HG02759 (cell line): ENCODE data around the gene SOCS6.
A peak's percentile ranks its signal among the peaks of the same experiment; 100 is the strongest.

ENCODE experiments used
- ATAC-seq: cut with Tn5 transposase; IDR thresholded peaks from one replicate; pipeline ENCODE4 v1.9.1; 2021; ENCODE audit warnings: mild to moderate bottlenecking, moderate library complexity; ENCODE audit not compliant: unreplicated experiment

The SOCS6 gene

DNA sequence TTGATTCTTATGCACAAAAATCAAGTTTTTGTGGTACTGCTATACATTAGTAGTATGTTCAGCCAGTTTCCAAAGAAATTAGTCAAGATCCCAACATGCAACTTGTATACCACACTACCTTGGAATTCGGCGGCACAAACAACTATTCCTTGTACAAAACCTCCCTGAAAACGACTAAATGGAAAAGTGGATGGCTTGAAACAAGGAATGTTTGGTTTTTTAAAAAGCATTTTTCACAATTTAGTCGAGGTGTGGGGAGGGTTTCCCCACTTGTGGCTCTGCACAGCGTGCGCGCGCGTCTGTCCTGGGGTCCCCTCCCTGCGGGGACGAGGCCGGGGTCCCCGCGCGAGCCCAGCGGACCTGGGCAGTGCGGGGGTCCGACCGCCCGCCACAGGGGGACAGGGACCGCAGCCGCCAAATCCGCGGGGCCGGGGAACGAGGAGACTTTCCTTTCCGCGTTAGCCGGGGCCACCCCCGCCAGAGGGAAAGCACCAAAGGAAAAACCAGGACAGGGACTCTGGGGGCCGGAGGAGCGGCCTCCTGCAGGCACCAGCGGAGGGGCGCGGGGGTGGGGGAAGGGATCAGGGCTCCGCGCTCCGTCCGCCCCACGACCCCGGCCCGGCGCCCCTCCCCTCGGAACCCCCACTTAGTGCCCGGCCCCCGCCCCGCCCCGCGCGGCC is 534 bp upstream of the SOCS6 start:
- peak; percentile 24 for ATAC-seq

DNA sequence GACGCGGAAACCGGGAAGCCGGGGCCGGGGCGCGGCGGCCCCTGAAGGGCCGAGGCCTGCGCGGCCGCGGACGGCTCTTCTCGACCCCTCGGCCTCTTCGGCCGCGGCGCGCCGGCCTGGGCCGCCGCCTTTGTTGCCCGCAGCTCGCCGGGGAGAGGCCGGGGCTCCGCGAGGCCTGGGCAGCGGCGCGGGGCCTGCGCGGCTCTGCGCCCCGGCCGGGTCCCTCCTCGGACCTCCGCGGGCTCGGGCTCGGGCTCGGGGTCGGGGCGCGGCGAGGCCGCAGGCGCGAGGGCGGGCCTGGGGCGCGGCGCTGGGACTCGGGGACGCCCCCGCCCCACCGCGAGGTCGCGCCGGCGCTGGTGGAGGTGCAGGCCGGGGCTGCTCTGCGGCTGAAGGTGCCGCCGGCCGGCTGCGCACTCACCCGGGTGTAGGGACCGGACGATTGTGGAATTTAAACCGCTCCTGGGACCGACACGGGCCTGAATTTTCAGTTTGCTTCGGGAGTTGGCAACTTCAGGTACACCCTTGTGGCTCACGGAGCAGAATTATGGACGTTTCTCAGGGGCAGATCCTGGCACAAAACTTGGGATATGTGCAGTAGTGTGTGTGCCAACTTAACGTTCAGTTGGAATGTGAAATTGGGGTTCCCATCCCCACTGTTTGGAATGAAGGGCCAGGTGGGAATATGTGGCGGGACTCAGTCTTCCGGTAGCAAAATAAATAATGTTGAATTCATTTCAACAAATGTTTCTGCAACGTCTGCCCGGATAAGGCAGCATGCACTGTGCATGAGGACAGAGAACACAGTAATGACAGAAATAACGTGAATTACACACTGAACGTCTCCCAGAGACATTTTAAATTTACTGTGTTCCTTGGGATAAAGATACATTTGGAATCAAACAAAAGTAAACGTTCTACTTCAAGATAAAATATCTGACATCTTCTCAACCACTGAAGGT is 787 bp downstream of the SOCS6 start:
- peak; percentile 65 for ATAC-seq

DNA sequence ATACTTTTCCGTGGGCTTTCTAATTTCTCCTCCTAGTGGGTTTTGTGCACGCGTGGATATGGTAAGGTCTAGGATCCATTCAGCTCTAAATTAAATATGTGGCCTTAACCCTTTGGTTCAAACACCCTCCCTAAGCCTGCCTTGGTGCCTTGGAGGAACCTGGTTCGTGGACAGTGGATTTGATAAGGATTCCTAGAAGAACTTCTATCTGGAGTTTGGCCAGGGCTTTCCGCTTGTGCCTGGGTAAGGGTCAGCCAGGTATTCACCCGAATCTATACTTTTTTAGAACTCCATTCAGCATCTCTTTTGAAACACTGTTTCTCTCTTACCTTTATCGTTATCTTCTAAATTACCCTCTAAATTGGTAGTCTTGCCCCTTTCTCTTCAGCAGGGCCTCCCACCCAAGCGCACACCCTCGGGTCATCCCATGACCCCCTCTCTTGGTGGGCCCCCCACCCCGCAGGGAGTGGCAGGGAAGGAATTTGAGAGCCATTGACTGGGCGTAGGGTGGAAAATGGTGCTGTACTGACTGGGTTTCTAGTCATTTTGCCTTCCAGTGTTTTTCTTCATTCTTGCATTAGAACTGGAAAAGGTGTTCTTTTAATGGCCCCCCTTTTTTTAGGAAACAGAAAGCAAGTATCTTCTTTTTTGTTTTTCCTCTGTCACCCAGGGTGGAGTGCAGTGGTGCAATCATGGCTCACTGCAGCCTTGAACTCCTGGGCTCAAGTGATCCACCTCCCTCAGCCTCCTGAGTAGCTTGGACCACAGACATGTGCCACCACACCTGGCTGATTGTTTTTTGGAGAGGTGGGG is 1.8 kb downstream of the SOCS6 start:
- no peak for ATAC-seq

DNA sequence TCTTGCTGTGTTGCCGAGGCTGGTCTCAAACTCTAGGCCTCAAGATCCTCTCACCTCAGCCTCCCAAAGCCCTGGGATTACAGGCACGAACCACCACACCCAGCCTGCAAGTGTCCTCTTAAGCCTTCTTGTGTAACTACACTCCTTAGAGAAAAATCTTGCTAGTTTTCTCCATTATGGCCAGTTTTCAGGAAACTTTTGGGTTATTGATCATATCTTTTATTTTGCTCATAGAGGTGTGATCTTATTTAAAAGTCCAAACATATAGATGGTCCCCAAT is 2.4 kb downstream of the SOCS6 start:
- no peak for ATAC-seq

DNA sequence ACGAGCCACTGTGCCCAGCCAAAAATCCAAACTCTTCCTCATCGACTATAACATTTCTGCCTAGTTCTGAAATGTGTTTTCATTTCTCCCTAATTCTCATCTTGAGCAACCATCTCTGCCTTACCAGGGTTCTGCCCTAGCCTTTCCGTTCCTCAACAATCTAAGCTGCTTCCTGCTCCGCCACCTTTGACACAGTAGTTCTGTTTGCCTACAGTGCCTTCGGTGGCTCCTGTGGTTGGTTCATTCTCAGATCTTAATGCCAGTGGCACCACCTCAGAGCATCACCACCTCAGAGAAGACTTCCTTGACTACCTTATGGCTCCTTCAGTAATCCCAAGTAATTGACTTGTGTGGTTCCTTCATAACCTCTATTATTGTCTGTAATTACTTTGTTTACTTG is 3.8 kb downstream of the SOCS6 start:
- no peak for ATAC-seq

DNA sequence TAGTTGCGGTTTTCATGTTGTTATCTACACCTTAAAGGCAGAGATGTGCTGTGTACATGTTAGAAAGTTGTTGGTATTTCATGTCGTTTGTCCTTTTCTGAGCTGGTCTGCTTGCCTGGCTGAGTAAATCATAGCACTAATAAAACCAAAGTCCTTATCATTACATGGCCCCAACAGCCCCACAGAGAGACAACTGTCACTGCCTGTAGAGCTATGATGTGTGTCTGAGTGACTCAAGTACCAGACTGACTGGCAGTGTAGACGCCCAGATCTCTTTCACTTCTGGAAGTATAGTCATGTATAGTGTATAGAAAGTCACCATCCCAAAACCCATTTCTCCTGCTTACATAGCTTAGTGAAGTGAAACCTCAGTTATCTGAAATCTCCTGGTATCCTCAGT is 4.3 kb downstream of the SOCS6 start:
- ATAC-seq: no peak

DNA sequence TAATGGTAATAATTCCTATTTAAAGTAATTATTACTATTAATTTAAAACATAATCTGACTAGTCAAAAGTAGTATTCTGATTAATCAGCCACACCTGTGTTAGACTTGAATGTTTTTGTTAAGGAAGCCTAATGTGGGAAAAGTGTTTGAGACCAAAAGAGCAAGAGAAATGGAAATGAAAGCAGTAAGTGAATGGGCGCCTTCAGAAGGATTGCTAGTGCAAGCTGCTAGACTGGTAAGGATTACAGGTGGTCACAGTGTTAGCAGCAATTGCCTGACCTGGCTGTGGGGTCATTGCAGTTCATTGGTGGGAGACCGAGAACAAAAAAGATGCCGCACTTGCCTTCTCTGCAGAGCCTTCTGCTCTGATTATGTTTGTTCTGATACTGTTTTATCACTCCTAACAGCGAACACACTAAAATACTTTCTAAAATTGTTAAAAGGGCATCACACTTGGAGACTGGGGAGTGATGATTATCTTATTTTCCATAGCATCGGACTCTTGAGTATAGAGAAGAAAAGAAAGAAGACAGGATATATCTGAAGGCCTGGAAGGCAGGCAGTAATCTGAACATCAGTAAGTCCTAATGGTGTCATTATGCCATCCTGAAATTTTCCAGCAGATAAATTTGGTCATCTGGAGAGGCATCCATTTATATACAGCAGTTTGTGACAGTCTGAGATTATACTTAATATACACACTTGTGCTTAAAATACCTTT is 5.8 kb downstream of the SOCS6 start:
- ATAC-seq: no peak

DNA sequence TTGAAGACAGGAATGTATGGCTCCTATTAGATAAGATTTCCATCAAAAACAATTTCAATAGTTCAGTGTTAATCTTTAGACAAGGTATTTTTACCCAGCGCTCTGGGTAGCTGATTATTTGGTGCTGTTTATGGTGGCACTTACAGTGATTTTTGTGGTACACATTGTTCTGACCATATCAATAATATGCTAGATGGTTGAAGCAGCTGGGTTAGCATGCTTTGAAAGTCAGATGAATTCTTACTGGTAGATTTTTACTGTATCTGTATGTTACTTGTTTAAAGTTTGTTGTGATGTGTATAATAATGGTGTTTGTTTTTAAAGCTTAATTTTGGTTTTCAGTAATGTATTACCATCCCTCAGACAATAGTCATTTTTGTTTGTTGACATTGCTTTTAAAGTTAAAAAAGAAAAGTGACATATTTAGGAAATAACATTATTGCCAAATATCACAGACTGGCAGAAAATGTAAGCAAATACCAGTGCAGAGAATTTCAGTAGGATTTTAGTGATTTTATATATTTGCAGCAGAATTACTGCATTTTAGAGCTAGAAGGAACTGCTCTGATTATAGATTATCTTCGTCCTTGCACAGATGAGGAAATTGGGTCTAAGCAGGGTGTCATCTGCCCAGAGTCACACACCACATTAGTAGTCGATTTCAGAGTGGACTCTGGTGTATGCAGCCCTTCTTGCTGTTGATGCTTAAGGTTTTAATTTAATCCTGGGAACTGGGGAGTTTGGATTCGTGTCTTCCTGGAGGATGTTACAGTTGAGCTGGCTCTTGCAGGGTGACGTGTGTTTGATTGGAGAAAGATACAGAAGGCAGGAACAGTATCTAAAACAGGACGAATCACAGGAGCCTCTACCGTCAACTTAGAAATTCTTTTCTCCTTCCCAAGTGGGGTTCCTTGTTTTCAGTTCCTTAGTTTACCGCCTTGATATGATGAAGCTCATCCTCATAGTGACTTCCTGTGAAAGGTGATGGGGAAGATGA is 6.6 kb downstream of the SOCS6 start:
- ATAC-seq: no peak

DNA sequence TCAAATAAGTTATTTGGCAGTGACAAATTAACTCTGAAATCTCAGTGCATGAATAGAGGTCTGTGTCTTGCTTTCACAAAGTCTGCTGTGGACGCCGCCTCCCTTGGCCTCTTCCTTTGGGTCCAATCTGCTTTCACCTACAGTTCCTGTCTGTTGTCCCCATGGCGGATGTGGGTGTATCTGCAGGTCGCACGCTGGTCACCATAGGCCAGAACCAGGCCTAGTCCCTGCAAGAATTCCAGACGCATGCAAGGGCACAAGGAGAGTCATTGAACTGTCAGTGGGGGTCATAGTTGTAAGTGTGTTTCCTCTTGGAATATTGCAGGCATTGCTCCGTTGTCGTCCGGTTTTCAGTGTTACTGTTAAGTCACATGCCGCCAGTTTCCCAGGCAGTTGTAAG is 7.4 kb downstream of the SOCS6 start:
- ATAC-seq: no peak

DNA sequence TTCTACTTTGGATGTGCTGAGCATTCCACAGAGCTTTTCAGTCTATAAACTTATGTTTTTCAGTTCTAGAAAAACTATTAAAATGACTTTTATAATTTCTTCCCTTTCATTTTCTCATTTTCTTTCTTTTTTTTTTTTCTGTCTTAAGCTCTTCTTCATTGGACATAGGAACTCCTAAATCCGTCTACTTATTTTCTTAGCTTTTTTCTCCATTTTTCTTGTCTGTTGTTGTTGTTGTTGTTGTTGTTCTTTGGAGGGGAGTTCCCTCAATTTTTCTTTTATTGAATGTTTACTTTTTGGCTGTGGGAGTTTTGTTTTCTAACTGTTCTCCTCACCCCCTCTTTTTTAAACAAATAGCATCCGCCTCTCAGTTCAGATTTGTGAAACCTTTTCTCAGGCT is 7.9 kb downstream of the SOCS6 start:
- ATAC-seq: no peak

DNA sequence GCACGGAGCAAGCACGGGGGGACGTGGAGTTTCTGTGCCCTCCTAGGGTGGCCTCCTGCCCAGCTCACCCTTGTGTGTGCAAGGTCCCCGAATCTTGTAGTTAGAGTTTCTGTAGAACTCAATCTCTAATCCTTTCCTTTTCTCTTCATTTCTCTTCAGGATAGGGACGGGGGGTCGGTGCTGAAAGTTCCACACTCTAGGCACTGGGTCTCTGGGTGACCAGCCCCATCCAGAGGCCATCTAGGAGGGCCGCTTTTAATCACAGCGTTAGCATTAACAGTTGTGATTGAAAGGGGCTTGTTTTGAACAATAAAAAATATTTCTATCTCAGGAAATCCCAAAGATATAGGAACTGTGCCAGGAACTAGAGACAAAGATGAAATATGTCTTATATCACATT is 10.5 kb downstream of the SOCS6 start:
- no peak for ATAC-seq

DNA sequence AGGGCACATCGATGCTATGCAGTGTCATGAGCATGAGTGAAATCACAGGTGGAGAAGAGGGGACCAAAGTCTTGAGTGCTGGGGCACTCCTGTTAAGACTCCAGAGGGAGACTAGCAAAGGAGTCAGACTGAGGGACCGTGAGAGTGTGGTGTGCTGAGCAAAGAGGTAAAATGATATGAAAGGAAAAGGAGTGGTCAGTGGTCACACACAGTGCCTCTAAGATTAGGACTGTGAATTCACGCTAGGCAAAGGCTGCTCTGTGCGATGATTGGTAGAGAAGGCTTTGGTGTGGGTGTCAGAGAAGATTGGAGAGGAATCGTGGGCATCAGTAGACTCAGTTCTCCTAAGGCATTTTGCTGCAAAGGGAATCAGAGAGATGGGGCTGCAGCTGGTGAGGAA is 12.8 kb downstream of the SOCS6 start:
- no peak for ATAC-seq

DNA sequence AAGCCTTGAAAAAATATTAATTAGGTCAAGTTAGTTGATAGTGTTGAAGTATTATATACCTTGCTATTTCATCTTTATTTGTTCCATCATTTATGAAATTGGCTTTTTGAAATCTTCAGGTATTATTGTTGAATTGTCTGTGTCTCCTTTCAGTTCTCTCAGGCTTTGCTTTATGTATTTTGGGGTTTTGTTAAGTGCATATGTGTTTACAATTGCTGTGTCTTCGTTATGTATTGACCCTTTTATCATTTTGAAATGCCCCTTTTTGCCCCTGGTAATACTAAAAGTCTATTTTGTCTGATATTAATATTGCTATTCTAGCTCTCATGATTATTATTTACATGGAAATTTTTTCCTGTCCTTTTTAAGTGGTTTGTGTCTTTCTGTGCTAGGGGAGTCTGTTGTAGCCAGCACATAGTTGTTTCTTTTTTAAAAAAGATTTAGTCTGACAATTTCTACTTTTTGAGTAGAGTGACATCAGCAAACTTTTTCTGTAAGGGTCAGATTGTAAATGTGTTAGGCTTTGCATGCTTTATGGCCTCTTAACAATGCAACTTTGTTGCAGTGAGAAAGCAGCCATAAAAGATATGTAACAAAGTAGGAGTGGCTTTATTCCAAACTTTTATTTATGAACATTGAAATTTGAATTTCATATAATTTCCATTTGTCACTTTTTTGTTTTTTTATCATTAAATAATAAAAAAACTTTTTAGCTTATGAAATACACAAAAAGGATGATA is 19.9 kb downstream of the SOCS6 start:
- ATAC-seq: no peak

DNA sequence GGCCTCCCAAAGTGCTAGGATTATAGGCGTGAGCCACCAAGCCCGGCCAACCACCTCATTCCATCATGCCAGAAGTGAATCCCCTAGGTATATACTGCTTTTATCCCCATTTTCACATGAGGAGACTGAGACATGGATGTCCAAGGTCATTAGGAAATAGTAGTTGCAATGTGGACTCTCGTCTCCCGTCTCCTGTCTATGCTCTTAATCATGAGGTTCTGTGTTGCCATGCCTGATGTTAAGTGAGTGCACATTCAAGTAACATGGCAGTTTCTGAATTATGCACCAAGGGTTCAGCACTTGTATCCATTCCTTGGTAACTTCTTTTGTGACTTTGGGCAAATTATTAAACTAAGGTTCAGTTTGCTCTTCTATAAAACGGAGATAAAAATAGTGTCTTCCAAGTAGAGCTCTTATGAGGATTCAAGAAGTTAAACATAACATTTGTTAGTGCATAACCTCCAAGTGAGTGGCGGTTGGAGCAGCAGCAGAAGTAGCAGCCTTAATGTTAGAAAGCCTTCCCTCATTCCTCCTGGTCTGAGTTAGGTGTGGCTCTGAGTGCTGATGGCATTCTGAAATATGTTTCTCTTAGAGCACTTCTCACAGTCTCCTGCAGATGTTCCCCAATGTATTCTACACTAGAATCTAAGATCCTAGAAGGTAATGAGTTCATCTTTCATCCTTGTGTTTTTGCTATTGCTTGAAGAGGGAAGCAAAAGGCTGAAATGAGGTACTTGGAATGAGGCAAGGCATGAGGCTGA is 21.9 kb downstream of the SOCS6 start:
- no peak for ATAC-seq

DNA sequence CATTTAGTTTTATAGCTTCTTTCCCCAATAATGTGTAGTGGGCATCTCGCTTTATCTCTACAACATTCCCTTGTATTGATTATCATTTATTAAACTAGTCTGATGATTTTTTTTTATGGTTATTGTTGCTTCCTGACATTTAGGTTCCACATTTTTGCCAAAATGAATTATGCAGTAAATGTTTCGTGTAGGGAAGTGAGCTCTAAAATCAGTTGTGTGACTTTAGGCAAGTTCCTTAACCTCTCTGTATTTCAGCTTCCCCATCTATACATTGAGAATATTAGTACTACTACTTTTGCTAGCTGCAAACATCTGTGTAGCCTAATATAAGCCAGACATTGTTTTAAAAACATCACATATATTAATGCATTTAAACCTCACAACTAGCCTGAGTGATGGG is 22.9 kb downstream of the SOCS6 start:
- no peak for ATAC-seq

DNA sequence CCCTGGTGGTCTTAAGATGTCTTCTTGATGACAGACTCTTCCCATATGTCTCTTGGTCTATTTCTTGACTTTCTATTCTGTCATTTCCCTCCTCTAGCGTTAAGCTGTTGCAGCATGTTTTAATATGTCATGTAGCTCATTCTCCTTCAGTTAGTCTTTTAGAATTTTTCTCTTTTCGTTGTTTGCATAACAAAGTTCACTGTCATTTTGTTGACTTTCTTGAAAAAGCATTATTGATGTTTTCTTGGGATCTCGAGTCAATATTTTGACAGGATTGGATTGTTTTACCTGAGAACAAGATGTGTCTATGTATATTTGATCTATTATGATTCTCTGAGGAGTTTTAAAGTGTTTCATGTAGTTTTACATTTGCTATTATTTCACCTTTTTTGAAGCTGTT is 24.8 kb downstream of the SOCS6 start:
- ATAC-seq: no peak

DNA sequence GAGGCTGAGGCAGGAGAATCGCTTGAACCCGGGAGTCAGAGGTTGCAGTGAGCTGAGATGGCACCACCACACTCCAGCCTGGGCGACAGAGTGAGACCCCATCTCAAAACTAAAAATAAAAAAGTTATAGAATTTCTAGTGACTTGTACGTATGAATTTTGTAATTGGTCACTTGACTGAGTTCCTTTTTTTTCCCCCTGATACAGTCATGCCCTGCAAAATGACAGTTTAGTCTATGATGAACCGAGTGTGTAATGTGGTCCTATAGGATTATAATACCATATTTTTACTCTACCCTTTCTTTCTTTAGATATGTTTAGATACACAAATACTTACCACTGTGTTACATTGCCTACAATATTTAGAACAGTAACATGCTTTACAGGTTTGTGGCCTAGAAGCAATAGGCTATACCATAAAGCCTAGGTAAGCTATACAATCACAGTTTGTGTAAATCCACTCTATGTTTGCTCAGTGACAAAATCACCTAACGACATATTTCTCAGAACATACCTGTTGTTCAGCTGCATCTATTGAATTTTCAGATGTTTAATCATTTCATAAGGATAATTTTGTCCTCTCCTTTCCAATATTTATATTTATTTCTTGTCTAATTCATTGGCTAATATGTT is 25.4 kb downstream of the SOCS6 start:
- ATAC-seq: no peak

DNA sequence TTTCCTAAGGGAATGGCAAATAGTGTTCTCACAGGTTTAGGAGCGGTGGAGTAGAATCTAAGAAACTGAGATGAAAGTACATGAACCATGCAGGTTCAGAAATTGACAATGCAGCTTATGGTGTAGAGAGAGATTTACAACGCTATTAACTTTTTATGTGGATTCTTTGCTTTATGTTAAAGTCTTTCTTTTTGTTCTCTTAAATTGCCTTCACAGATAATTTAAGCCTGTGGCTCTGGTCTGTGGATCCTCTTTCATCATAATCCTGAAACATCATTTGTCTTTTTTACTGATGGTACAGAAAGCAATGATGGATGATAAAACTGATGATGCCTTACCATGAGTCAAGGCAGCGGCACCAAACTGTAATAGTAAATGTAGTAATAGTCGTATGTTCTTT is 30.3 kb downstream of the SOCS6 start:
- no peak for ATAC-seq
